Measurements from ENCODE around the gene PAK5.

Gene PAK5

DNA sequence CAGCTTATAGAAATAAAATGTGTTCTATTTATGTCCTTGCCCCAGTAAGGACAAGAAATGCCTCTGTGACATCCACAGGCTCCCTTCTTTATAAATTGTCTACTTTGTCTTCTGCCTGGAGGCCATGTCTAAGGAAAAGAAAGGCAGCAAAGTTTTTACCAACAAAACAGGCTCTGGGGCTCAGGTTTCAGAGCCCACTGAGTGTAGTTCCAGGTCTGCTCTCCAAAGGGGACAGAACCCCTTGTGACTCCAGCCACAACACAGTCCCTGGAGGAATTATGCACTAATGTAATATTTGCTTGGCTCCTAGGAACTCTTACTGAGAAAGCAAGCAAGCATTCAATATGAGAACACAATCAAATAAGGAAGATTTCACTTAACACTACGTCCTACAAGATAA, 80.1 kb downstream of the PAK5 start:
- DNase-seq (no peak), ATAC-seq (replicated peaks) (no peak)
- no peak overlapping the region for H3K4me3 Mint-ChIP-seq
- H3K27me3 Mint-ChIP-seq: no peaks in the 10 kb centered on the region
- H3K27ac Mint-ChIP-seq: no peak overlapping the region
- H3K9me3 Mint-ChIP-seq: no peaks in the 10 kb centered on the region
- no peaks in the 10 kb centered on the region for H3K36me3 Mint-ChIP-seq (ENCODE audit: insufficient read depth)
- H3K4me1 Mint-ChIP-seq (ENCODE audit: low read depth in 2 of 2): no peaks in the 10 kb centered on the region

DNA sequence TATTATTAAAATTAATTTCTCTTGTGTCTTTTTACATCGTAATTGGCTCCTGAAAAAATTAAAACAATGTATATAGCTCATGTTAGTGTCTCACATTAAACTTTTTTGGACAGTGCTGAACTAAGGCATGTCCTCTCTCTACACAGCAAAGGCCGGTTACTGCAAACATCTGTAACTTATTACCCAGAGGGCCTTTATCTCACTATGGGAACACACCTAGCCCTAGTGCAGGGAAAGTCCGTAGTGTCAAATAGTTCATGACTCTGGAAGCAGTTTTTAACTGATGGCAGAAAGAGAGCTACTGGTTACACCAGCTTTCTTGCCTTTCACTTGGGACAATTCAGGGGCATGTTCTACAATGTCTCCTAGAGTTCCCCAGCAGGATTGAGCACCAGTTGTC, 82.2 kb downstream of the PAK5 start:
- Mint-ChIP-seq H3K27me3 (no peaks in the 10 kb centered on the region), H3K36me3 (ENCODE audit: insufficient read depth) (no peaks in the 10 kb centered on the region), H3K9me3 (peaks cover 1 to 6% of the 10 kb centered on the region in 2 donors), H3K4me3 (no peak overlapping the region), H3K27ac (no peak overlapping the region), H3K4me1 (ENCODE audit: low read depth in 2 of 2) (no peaks in the 10 kb centered on the region)
- no peak for DNase-seq
- ATAC-seq (replicated peaks): no peak

DNA sequence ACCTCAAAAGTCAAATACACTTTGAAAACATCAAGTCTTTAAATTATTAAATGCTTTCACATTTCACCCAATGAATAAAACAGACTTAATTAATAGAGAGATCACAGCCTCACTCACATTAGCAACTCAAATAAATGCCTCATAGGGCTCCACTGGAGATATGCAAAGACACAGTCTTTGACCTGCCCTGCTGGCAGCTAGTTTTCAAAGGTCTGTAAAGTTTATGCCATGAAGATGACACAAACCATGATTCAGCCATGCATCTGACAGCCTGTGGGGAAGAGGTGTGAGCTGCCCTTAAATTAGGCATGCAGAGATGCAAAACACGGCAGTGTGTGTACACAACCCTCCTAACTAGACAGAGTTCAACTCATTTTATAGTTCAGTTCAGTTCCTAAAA, 83.6 kb downstream of the PAK5 start:
- peaks cover 1 to 8% of the 10 kb centered on the region in 2 donors for H3K9me3 Mint-ChIP-seq
- no peak for ATAC-seq (replicated peaks)
- no peak overlapping the region for H3K4me3 Mint-ChIP-seq
- H3K27ac Mint-ChIP-seq: no peak overlapping the region
- no peaks in the 10 kb centered on the region for H3K4me1 Mint-ChIP-seq (ENCODE audit: low read depth in 2 of 2)
- no peaks in the 10 kb centered on the region for H3K27me3 Mint-ChIP-seq
- DNase-seq: no peak
- no peaks in the 10 kb centered on the region for H3K36me3 Mint-ChIP-seq (ENCODE audit: insufficient read depth)

DNA sequence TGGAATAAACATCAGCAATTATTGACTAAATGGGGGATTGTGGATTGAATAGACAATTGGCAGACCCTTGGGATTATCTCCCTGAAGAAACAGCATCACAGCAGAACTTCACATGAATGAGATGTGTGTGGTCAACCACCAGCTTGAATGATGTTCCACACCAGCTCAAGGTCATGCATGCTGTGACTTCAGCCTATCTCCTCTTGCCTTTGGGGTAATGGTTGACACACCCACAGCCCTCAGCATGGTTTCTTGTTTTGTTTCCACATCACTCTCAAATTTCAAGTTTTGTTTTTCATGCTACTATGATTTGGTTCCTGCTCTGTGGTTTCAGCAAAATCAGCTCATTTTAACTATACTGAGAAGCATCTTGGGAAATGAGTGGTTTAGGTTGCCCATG, 94.3 kb downstream of the PAK5 start:
- DNase-seq (no peak), ATAC-seq (replicated peaks) (no peak)
- Mint-ChIP-seq H3K36me3 (ENCODE audit: insufficient read depth) (no peaks in the 10 kb centered on the region), H3K4me3 (no peak overlapping the region), H3K4me1 (ENCODE audit: low read depth in 2 of 2) (no peaks in the 10 kb centered on the region), H3K27ac (no peak overlapping the region), H3K9me3 (peaks cover 9 to 20% of the 10 kb centered on the region in 2 donors), H3K27me3 (no peaks in the 10 kb centered on the region)

DNA sequence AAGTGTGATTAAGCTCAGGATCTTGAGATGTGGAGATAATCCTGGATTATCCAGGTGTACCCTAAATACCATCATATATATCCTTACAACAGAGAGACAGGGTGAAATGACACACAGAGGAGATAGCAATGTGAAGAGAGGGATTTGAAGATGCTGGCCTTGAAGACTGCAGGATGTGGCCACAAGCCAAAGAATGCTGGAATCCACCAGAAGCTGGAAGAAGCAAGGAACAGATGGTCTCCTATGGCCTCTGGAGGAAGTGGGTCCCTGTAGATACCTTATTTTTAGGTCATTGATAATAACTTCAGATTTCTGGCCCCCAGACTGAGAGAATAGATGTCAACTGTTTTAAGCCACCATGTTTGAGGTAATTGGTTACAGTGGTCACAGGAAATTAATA, 95.0 kb downstream of the PAK5 start:
- ATAC-seq (replicated peaks) (no peak), DNase-seq (no peak)
- H3K27ac Mint-ChIP-seq: no peak overlapping the region
- no peaks in the 10 kb centered on the region for H3K27me3 Mint-ChIP-seq
- no peak overlapping the region for H3K4me3 Mint-ChIP-seq
- no peaks in the 10 kb centered on the region for H3K36me3 Mint-ChIP-seq (ENCODE audit: insufficient read depth)
- peaks cover 9 to 20% of the 10 kb centered on the region in 2 donors for H3K9me3 Mint-ChIP-seq
- no peaks in the 10 kb centered on the region for H3K4me1 Mint-ChIP-seq (ENCODE audit: low read depth in 2 of 2)

DNA sequence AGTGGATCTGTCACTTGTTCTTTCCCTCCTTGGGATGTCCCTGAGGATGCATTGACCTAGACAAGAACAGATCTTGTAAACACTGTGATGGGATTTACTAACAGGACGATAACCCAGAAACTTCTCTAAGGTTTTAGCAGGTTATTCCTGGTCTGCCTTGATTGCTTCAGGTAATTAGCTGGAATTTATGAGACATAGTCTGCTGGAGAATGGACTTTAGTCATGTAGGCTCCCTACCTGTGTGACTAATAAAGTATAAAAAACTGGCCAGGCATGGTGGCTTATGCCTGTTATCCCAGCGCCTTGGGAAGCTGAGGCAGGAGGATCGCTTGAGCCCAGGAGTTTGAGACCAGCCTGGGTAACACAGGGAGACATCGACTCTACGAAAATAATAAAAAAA, 96.1 kb downstream of the PAK5 start:
- Mint-ChIP-seq H3K4me1 (ENCODE audit: low read depth in 2 of 2) (no peaks in the 10 kb centered on the region), H3K36me3 (ENCODE audit: insufficient read depth) (no peaks in the 10 kb centered on the region), H3K27ac (no peak overlapping the region), H3K27me3 (no peaks in the 10 kb centered on the region), H3K9me3 (peaks cover 9 to 20% of the 10 kb centered on the region in 2 donors), H3K4me3 (no peak overlapping the region)
- DNase-seq (no peak), ATAC-seq (replicated peaks) (no peak)

DNA sequence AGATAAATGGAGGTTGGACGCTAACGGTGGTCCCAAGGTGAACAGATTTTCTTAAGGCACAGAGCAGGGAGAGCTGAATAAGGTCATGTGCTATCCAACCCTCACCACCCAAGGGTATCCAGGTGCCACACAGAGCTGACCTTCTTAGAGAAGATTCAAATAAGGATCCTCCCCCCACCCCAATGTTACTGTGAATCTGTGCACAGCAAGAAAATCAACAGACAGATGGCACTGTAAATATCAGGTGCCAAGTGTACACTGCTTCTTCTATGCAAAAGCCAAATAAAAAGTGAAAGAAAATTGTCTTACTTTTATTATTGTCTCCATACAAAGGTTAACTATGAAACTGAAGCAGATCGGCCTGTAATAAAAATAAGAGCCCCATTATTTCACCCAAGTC, 96.9 kb downstream of the PAK5 start:
- H3K27ac Mint-ChIP-seq: no peak overlapping the region
- H3K27me3 Mint-ChIP-seq: no peaks in the 10 kb centered on the region
- H3K4me3 Mint-ChIP-seq: no peak overlapping the region
- DNase-seq (no peak), ATAC-seq (replicated peaks) (no peak)
- H3K9me3 Mint-ChIP-seq: peaks cover 9 to 21% of the 10 kb centered on the region in 2 donors
- H3K4me1 Mint-ChIP-seq (ENCODE audit: low read depth in 2 of 2): no peaks in the 10 kb centered on the region
- H3K36me3 Mint-ChIP-seq (ENCODE audit: insufficient read depth): no peaks in the 10 kb centered on the region

DNA sequence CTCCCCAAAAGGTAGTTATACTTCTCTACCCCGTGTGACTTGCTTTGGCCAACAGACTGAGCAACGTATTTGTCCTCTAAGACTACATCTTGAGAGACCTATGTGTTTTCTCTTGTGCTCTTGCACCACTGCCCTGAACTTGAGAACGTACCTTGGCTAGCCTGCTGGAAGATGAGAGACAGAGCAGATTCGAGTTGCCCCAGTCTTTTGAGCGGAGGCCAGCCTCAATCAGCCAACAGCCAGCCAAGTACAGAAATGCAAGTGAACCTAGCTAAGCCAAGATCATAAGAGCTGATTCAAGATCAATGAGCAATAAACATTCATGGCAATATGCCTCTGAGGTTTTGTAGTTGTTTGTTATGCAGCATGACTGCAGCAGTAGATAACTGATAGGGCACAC, 98.4 kb downstream of the PAK5 start:
- no peak overlapping the region for H3K4me3 Mint-ChIP-seq
- H3K4me1 Mint-ChIP-seq (ENCODE audit: low read depth in 2 of 2): no peaks in the 10 kb centered on the region
- no peak overlapping the region for H3K27ac Mint-ChIP-seq
- ATAC-seq (replicated peaks) (no peak), DNase-seq (no peak)
- H3K36me3 Mint-ChIP-seq (ENCODE audit: insufficient read depth): no peaks in the 10 kb centered on the region
- H3K9me3 Mint-ChIP-seq: peaks cover 11 to 34% of the 10 kb centered on the region in 2 donors
- H3K27me3 Mint-ChIP-seq: no peaks in the 10 kb centered on the region

DNA sequence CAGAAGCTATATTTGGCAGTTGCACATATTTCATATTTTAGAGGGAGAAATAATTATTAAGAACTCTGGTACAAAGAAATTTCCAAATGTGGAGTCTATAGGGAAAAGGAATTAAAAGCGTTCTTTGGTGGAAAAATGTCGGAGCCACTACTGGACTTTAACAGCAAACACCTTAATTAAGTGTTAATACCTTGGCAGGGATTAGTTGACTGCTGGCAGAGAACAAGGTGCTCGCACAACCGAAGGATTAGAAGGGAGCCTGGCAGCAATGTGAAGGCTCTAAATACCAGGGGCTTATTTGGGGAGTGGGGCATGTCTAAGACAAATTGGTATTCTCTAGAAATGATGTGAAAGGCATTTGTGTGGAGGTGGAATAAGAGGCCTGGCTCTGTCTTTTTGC, 98.9 kb downstream of the PAK5 start:
- ATAC-seq (replicated peaks) (no peak), DNase-seq (no peak)
- H3K4me3 Mint-ChIP-seq: no peak overlapping the region
- no peaks in the 10 kb centered on the region for H3K4me1 Mint-ChIP-seq (ENCODE audit: low read depth in 2 of 2)
- no peak overlapping the region for H3K27ac Mint-ChIP-seq
- no peaks in the 10 kb centered on the region for H3K36me3 Mint-ChIP-seq (ENCODE audit: insufficient read depth)
- H3K27me3 Mint-ChIP-seq: no peaks in the 10 kb centered on the region
- H3K9me3 Mint-ChIP-seq: peaks cover 11 to 34% of the 10 kb centered on the region in 2 donors

DNA sequence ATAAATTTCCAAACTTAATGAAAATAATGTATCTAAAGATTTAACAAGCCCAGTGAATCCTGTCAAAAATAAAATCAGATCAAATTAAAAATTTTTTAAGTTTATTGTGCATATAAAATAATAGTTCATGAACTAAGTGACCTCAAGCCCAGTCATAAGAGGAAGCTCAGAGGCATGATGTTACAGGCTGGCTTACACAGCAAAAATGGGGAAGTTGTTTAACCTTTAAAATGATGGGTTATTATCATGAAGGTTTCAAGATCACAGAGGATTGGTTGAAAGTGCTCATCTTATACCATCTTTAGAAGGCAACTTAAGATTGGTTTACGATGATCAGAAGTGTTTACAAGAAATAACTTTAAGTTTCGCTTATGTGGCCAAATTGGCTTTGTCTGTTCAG, 102.5 kb downstream of the PAK5 start:
- Mint-ChIP-seq H3K27ac (no peak overlapping the region), H3K27me3 (no peaks in the 10 kb centered on the region), H3K4me3 (no peak overlapping the region), H3K9me3 (peaks cover 9 to 27% of the 10 kb centered on the region in 2 donors), H3K4me1 (ENCODE audit: low read depth in 2 of 2) (no peaks in the 10 kb centered on the region), H3K36me3 (ENCODE audit: insufficient read depth) (no peaks in the 10 kb centered on the region)
- DNase-seq (no peak), ATAC-seq (replicated peaks) (no peak)

DNA sequence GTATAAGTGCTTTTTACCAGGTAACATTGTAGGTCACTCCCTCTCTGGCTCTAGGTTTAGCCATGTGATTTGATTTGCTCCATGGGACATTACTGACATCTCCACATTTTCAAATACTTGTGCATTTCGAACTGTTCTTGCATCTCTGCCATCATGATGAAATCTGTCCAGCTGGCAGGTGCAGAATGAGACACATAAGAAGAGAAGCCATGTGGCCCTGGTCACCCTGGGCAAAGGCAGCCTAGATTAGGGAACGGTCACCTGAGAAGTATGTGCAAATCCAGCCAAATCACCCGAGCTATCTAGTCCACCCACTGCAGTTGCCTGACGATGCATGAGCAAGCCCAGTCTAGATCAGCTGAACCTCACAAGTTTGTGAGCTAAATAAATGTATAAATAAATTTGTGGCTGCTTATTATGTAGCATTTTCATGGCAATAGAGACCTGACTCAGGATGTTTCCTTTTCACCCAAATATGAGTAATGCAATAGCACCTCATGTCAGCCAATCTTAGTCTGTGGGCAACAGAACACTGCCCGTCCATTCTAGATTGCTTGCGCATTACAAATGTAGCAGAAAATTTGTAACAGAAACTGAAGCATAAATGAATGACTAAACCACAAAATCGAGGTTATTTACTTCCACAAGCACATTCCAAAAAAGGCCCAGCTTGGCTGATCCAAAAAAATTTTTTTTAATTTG, 115.2 kb downstream of the PAK5 start:
- no peak for DNase-seq
- Mint-ChIP-seq H3K4me1 (ENCODE audit: low read depth in 2 of 2) (no peaks in the 10 kb centered on the region), H3K4me3 (no peak overlapping the region), H3K27me3 (no peaks in the 10 kb centered on the region), H3K9me3 (peaks cover 7 to 8% of the 10 kb centered on the region in 2 donors), H3K27ac (no peak overlapping the region), H3K36me3 (ENCODE audit: insufficient read depth) (no peaks in the 10 kb centered on the region)
- no peak for ATAC-seq (replicated peaks)

DNA sequence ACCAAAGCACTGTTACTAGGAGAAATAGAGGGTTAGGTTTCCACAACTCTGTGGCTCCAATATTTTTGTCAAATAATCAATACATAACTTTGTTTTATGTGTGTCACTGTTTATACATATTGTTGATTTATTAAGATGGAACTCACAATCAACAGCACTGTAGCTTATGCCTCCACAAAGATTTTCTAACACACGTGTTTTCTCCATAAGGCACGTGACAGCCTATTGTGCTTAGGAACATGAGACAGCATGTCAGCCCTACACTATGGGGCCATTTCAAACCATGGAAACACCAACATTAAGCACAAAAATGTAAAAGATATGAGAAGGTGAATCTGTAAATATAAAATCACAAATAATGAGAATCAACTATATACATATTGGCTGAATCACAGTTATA, 127.0 kb downstream of the PAK5 start:
- Mint-ChIP-seq H3K27ac (no peak overlapping the region), H3K4me3 (no peak overlapping the region), H3K36me3 (ENCODE audit: insufficient read depth) (no peaks in the 10 kb centered on the region), H3K27me3 (no peaks in the 10 kb centered on the region), H3K4me1 (ENCODE audit: low read depth in 2 of 2) (no peaks in the 10 kb centered on the region), H3K9me3 (peaks cover 0 to 4% of the 10 kb centered on the region in 2 donors)
- DNase-seq: no peak
- no peak for ATAC-seq (replicated peaks)

DNA sequence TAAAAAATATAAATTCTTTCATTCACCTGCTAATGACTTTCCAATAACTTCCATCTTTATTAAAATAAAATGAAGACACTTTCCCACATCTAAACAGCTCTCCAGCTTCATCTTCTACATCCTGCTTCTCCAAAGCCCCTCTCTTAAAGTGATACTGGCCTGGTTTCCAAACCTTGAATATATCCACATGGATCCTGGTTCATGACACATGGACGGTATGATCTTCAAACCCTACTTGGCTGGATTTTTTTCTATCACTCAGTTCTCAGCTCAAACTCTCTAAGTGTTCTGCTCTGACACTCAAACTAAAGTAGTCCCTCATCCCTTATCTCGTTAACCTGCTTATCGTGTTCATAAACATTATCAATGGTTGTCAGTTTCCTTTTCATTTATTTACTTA, 128.2 kb downstream of the PAK5 start:
- H3K27me3 Mint-ChIP-seq: no peaks in the 10 kb centered on the region
- H3K4me3 Mint-ChIP-seq: no peak overlapping the region
- no peak overlapping the region for H3K27ac Mint-ChIP-seq
- DNase-seq: no peak
- H3K36me3 Mint-ChIP-seq (ENCODE audit: insufficient read depth): no peaks in the 10 kb centered on the region
- ATAC-seq (replicated peaks): no peak
- no peaks in the 10 kb centered on the region for H3K4me1 Mint-ChIP-seq (ENCODE audit: low read depth in 2 of 2)
- H3K9me3 Mint-ChIP-seq: peaks cover 0 to 5% of the 10 kb centered on the region in 2 donors

DNA sequence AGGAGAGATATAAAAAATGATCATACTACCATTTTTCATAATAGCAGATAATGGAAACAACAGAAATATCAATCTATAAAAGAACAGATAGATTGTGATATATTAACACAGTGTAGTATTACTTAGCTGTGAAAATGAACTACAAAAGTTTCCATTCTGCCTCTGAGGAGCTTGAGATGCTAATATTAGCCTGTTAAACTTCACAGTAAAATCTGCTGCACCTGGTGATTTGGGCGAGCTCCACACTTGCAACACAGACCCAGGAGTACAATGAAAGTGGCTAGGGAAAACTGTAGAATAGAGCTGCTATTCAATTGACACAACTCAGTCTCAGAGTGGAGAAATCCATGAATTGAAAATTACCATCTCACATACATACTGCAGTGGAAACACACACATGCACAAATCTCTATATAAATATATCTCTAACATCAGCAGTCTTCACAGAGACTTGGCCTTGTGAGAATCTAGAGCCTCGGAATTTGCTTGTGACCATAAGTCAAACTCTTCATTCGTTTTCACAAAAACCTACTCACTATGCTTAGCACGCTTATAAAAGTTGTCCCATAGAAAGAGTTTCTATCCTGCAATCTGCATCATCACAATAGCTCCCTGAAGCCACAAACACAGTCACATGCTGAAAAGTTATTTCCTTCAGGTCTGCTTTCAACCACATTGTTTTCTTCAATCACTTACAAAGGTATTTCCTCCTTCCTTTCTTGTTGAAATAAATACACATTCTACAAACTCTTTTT, 133.0 kb downstream of the PAK5 start:
- DNase-seq: no peak
- no peaks in the 10 kb centered on the region for H3K4me1 Mint-ChIP-seq (ENCODE audit: low read depth in 2 of 2)
- no peak overlapping the region for H3K27ac Mint-ChIP-seq
- no peak for ATAC-seq (replicated peaks)
- no peaks in the 10 kb centered on the region for H3K27me3 Mint-ChIP-seq
- no peak overlapping the region for H3K4me3 Mint-ChIP-seq
- peaks cover 7% of the 10 kb centered on the region in 2 donors for H3K9me3 Mint-ChIP-seq
- H3K36me3 Mint-ChIP-seq (ENCODE audit: insufficient read depth): no peaks in the 10 kb centered on the region

All from effector memory CD8-positive, alpha-beta T cell (primary cell).